Measurements from ENCODE around the gene BNC2.

BNC2 gene

DNA sequence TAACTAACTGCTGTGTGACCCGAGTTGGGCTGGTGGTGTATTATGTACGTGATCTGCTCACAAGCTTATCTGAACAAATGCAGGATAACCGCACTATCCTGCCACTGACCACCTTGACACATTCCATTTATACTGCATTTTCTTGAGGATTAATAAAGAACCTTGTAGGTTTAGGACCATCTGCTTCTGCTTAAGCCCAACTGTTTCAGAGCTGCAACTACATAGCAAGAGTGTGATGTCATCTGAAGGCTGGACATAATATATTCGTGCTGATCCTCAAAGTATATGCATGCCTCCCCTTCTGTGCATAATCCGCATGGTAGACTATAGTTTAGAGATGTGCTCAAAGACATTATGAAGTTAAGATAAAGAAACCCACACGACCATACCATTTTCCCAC lies 435.9 kb downstream of the BNC2 start:
- Histone ChIP-seq H3K4me1 (no peaks in the 10 kb centered on the region), H3K4me3 (ENCODE audit: low read depth, low read length) (no peak overlapping the region), H3K9me3 (no peaks in the 10 kb centered on the region), H3K36me3 (no peaks in the 10 kb centered on the region), H3K27me3 (no peaks in the 10 kb centered on the region)
- no peak for DNase-seq
- TF ChIP-seq, protein P1, sequence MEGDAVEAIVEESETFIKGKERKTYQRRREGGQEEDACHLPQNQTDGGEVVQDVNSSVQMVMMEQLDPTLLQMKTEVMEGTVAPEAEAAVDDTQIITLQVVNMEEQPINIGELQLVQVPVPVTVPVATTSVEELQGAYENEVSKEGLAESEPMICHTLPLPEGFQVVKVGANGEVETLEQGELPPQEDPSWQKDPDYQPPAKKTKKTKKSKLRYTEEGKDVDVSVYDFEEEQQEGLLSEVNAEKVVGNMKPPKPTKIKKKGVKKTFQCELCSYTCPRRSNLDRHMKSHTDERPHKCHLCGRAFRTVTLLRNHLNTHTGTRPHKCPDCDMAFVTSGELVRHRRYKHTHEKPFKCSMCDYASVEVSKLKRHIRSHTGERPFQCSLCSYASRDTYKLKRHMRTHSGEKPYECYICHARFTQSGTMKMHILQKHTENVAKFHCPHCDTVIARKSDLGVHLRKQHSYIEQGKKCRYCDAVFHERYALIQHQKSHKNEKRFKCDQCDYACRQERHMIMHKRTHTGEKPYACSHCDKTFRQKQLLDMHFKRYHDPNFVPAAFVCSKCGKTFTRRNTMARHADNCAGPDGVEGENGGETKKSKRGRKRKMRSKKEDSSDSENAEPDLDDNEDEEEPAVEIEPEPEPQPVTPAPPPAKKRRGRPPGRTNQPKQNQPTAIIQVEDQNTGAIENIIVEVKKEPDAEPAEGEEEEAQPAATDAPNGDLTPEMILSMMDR (IDR thresholded peaks at IDR 0.05; ENCODE audit: low read depth, low read length), result no peak

GRCh38 chr9:16433494-16433893 lies 437.0 kb downstream of the BNC2 start:
- no peaks in the 10 kb centered on the region for H3K4me1 ChIP-seq
- no peaks in the 10 kb centered on the region for H3K9me3 ChIP-seq
- H3K36me3 ChIP-seq, result no peaks in the 10 kb centered on the region
- no peak overlapping the region for H3K4me3 ChIP-seq (ENCODE audit: low read depth, low read length)
- no peaks in the 10 kb centered on the region for H3K27me3 ChIP-seq
- no peak for DNase-seq
- TF ChIP-seq, protein P1 (IDR thresholded peaks at IDR 0.05; ENCODE audit: low read depth, low read length), result no peak

DNA sequence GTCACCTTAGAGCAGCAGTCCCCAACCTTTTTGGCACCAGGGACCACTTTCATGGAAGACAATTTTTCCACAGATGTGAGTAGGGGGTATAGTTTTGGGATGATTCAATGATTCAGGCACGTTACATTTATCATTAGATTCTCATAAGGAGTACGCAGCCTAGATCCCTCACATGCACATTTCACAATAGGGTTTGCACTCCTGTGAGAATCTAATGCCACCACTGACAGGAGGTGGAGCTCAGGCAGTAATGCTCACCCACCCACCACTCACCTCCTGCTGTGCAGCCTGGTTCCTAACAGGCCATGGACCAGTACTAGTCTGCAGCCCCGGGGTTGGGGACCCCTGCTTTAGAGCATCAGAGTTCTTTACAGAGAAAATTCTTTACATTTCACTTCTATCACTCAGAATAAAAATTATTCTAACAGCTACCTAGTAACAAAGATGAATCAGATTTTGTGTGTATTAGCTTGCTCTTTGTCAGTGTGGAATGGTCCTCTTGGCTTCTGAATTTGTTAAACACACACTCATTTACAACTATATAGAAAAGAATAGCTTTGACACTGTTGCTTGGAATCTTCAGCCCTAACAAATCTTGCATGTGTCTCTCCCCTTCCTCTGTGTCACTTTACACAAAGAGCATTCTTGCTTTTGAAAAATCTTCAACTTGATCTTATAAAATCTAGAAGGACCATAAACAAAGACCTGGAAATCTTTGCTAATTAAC lies 438.6 kb downstream of the BNC2 start:
- Histone ChIP-seq H3K36me3 (no peaks in the 10 kb centered on the region), H3K27me3 (no peaks in the 10 kb centered on the region), H3K4me1 (no peaks in the 10 kb centered on the region; the same call in 1 of the 2 replicates), H3K9me3 (no peaks in the 10 kb centered on the region), H3K4me3 (ENCODE audit: low read depth, low read length) (no peak overlapping the region)
- DNase-seq, result no peak
- TF ChIP-seq, protein P1 (IDR thresholded peaks at IDR 0.05; ENCODE audit: low read depth, low read length), result no peak

- Histone ChIP-seq H3K9me3 (no peaks in the 10 kb centered on the region), H3K4me1 (no peaks in the 10 kb centered on the region; the same call in none of the 2 replicates), H3K4me3 (ENCODE audit: low read depth, low read length) (no peak overlapping the region), H3K27me3 (no peaks in the 10 kb centered on the region), H3K36me3 (no peaks in the 10 kb centered on the region)
- no peak for DNase-seq
- TF ChIP-seq, protein P1 (IDR thresholded peaks at IDR 0.05; ENCODE audit: low read depth, low read length), result no peak
These were observed 440.8 kb downstream of the BNC2 start for GRCh38 chr9:16429671-16430070.

GRCh38 chr9:16427873-16428427 lies 442.5 kb downstream of the BNC2 start:
- TF ChIP-seq, protein P1 (IDR thresholded peaks at IDR 0.05; ENCODE audit: low read depth, low read length), result no peak
- no peak overlapping the region for H3K4me3 ChIP-seq (ENCODE audit: low read depth, low read length)
- DNase-seq, result no peak
- H3K36me3 ChIP-seq, result no peaks in the 10 kb centered on the region
- H3K27me3 ChIP-seq, result peaks cover 5% of the 10 kb centered on the region; the same call in 1 of the 2 replicates
- H3K4me1 ChIP-seq, result no peaks in the 10 kb centered on the region; the same call in none of the 2 replicates
- no peaks in the 10 kb centered on the region for H3K9me3 ChIP-seq

DNA sequence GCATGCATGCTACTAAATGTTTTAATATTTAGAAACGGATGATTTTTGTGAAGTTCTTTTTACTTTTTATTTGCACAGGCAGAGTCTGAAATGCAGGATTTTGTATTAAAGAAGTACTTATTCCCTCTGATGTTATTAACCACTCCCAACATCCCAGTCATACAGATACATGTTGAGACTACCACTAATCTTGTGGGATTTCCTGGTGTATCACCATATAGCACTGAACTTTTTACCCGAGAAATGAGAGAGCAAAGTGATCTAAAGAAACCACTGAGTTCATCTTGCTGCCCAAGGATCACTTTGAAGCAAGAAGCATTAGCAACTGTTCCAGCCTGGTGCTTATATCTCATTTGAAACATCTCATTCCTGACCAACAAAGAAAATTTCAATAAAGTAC lies 443.8 kb downstream of the BNC2 start:
- TF ChIP-seq, protein P1 (IDR thresholded peaks at IDR 0.05; ENCODE audit: low read depth, low read length), result no peak
- H3K36me3 ChIP-seq, result no peaks in the 10 kb centered on the region
- peaks cover 5% of the 10 kb centered on the region; the same call in 1 of the 2 replicates for H3K27me3 ChIP-seq
- peaks cover 8% of the 10 kb centered on the region for H3K4me1 ChIP-seq
- DNase-seq, result no peak
- no peaks in the 10 kb centered on the region for H3K9me3 ChIP-seq
- no peak overlapping the region for H3K4me3 ChIP-seq (ENCODE audit: low read depth, low read length)
